Right lobe of liver (tissue), 4 donors: Measurements from ENCODE around the gene DCC.

ENCODE experiments used
- CTCF ChIP-seq, 4 donors: fragments of 200-600 bp in 3 of 4; fragments of 450-650 bp in 1 of 4; IDR thresholded peaks; one replicate each; pipeline versions ENCODE4 v1.5.1 to v1.8.0; 2016 to 2022; ENCODE audit warnings: antibody characterized with exemption in 4 of 4, mild to moderate bottlenecking in 2 of 4
- POLR2A ChIP-seq: fragments of 450-650 bp; IDR thresholded peaks from one replicate; pipeline ENCODE4 v1.6.1; 2017; ENCODE audit warnings: antibody characterized with exemption, mild to moderate bottlenecking
- donor health status: DM: no; HTN: no; CAD: no.
- donor health status: DM: no; HTN: no; CAD: no.
- donor health status: DM: no; HTN: yes; CAD: no.

- TF ChIP-seq CTCF (IDR thresholded peaks at IDR 0.05) = no peak
- TF ChIP-seq POLR2A = no peak
These were observed 610.2 kb downstream of the DCC start for GRCh38 chr18:52950155-52950554.
